ENCODE data around the gene SMIM22.

- TF ChIP-seq CTCF (IDR thresholded peaks at IDR 0.05; ENCODE audit: insufficient read depth, low read depth, low read length) (no peak), EZH2 (IDR thresholded peaks at IDR 0.05; ENCODE audit: insufficient read depth, low read length) (no peak)
Observed at GRCh38 chr16:4798456-4798855, 3.3 kb downstream of the SMIM22 start.
